ENCODE results near the gene TAF3.

TAF3 gene

GRCh38 chr10:8032558-8032957 is 214.3 kb downstream of the TAF3 start:
- Histone ChIP-seq H3K23ac (ENCODE audit: low read length) (no peak overlapping the region), H3K4me1 (ENCODE audit: control insufficient read depth, low read depth, low read length) (peaks cover 6% of the 10 kb centered on the region), H4K8ac (ENCODE audit: low read depth, low read length) (no peak overlapping the region), H3K79me1 (ENCODE audit: low read length) (no peaks in the 10 kb centered on the region), H3K4me3 (ENCODE audit: low read length) (no peak overlapping the region), H2AK5ac (ENCODE audit: low read length) (no peak overlapping the region), H4K5ac (ENCODE audit: low read length) (no peak overlapping the region), H3K56ac (ENCODE audit: low read length) (no peak overlapping the region), H3K36me3 (ENCODE audit: control insufficient read depth, insufficient read depth, low read length) (no peaks in the 10 kb centered on the region), H2BK15ac (replicated peaks; ENCODE audit: low read depth) (no peak overlapping the region), H3K9ac (ENCODE audit: low read length) (no peak overlapping the region), H3K4me2 (ENCODE audit: low read length) (no peak overlapping the region), H3K4ac (ENCODE audit: low read depth, low read length) (no peak overlapping the region), H2BK120ac (ENCODE audit: low read depth, low read length) (no peak overlapping the region), H3K18ac (ENCODE audit: low read length) (no peak overlapping the region), H3K79me2 (ENCODE audit: control insufficient read depth, insufficient read depth, low read length) (no peaks in the 10 kb centered on the region), H3K27me3 (ENCODE audit: insufficient read depth, low read length, poor library complexity) (peaks cover 28% of the 10 kb centered on the region), H3K27ac (ENCODE audit: low read depth, low read length) (no peak overlapping the region), H2BK5ac (ENCODE audit: low read length) (no peak overlapping the region)
- no CpG with 5 or more reads among the region's 7 CpGs for WGBS (ENCODE audit: extremely low coverage, insufficient coverage, low lambda C conversion rate)
- no peak for DNase-seq

DNA sequence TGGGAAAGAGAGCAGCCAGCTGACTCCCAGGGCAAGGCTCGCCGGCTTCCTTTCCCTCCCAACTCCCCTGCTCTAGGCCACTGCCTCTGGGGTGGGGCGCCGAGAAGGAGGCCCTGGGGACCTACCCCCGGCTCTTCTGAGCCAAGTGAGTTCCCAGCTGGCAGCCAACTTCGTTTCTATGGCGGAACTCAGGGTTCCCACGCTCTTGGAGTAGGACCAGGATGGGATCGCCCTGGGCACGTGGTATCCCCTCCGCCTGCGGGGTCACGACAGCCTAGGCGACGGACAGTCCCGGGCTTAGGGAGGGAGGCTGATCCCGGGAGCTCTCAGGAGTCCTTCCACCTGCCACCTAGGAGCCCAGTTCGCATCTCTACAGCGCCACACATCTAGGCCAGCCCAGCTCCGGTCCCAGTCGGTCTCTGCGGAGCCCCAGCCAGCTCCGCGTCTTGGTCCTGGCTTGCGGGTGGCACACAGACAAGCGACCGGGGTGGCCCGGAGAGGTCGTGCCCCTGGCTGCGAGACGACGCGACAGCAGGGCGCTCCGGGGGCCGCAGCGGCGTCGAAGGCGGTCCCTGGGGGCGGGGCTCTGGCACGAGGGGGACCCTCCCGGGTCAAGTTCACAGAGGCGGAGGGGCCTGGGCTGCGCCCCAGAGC is 215.6 kb downstream of the TAF3 start:
- Histone ChIP-seq H3K4ac (ENCODE audit: low read depth, low read length) (no peak overlapping the region), H3K27ac (ENCODE audit: low read depth, low read length) (no peak overlapping the region), H2BK5ac (ENCODE audit: low read length) (no peak overlapping the region), H2BK120ac (ENCODE audit: low read depth, low read length) (no peak overlapping the region), H3K56ac (ENCODE audit: low read length) (no peak overlapping the region), H3K79me2 (ENCODE audit: control insufficient read depth, insufficient read depth, low read length) (no peaks in the 10 kb centered on the region), H3K4me2 (ENCODE audit: low read length) (peak overlapping the region; percentile 25), H3K36me3 (ENCODE audit: control insufficient read depth, insufficient read depth, low read length) (no peaks in the 10 kb centered on the region), H2AK5ac (ENCODE audit: low read length) (no peak overlapping the region), H3K27me3 (ENCODE audit: insufficient read depth, low read length, poor library complexity) (peaks cover 40% of the 10 kb centered on the region), H2BK15ac (replicated peaks; ENCODE audit: low read depth) (no peak overlapping the region), H3K79me1 (ENCODE audit: low read length) (no peaks in the 10 kb centered on the region), H4K5ac (ENCODE audit: low read length) (no peak overlapping the region), H4K8ac (ENCODE audit: low read depth, low read length) (no peak overlapping the region), H3K4me3 (ENCODE audit: low read length) (no peak overlapping the region), H3K23ac (ENCODE audit: low read length) (no peak overlapping the region), H3K18ac (ENCODE audit: low read length) (no peak overlapping the region), H3K4me1 (ENCODE audit: control insufficient read depth, low read depth, low read length) (peaks cover 12% of the 10 kb centered on the region), H3K9ac (ENCODE audit: low read length) (no peak overlapping the region)
- no CpG with 5 or more reads among the region's 45 CpGs for WGBS (ENCODE audit: extremely low coverage, insufficient coverage, low lambda C conversion rate)
- peak; percentile 54 for DNase-seq

DNA sequence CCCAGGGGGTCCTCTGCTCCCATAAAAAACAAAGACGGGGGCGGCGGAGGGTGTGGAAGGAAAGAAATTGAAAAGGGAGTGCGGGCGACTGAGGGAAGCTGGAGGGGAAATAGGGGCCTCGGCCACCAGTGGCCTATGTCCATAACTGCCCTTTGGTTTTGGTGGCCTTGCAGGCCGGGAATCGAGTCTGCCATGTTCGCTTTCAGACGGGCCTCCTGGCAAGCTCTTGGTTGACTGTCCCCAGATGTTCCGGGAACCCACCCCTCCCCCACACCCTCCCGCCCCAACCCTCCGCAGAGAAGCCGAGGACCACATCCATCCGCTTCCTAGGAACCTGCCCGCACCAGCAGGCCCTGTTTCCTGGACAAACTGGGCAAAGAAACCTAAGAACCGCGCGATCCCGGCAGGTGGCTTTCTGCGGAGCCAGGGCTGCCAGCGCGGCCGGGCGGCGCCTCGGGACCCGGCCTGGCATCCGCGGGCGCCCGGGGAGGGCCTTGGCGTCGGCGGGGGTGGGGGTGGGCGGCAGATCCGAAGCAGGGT is 216.2 kb downstream of the TAF3 start:
- peak; percentile 20 for DNase-seq
- WGBS (ENCODE audit: extremely low coverage, insufficient coverage, low lambda C conversion rate), result no CpG with 5 or more reads among the region's 37 CpGs
- Histone ChIP-seq H3K79me2 (ENCODE audit: control insufficient read depth, insufficient read depth, low read length) (no peaks in the 10 kb centered on the region), H3K79me1 (ENCODE audit: low read length) (no peaks in the 10 kb centered on the region), H3K4ac (ENCODE audit: low read depth, low read length) (no peak overlapping the region), H3K18ac (ENCODE audit: low read length) (no peak overlapping the region), H3K56ac (ENCODE audit: low read length) (no peak overlapping the region), H3K27me3 (ENCODE audit: insufficient read depth, low read length, poor library complexity) (peaks cover 43% of the 10 kb centered on the region), H2BK5ac (ENCODE audit: low read length) (no peak overlapping the region), H3K4me1 (ENCODE audit: control insufficient read depth, low read depth, low read length) (peaks cover 12% of the 10 kb centered on the region), H3K4me2 (ENCODE audit: low read length) (peak overlapping the region; percentile 25), H3K9ac (ENCODE audit: low read length) (no peak overlapping the region), H4K8ac (ENCODE audit: low read depth, low read length) (no peak overlapping the region), H3K27ac (ENCODE audit: low read depth, low read length) (no peak overlapping the region), H4K5ac (ENCODE audit: low read length) (no peak overlapping the region), H3K36me3 (ENCODE audit: control insufficient read depth, insufficient read depth, low read length) (no peaks in the 10 kb centered on the region), H3K23ac (ENCODE audit: low read length) (no peak overlapping the region), H3K4me3 (ENCODE audit: low read length) (no peak overlapping the region), H2AK5ac (ENCODE audit: low read length) (no peak overlapping the region), H2BK15ac (replicated peaks; ENCODE audit: low read depth) (no peak overlapping the region), H2BK120ac (ENCODE audit: low read depth, low read length) (no peak overlapping the region)

- H3K4me2 ChIP-seq (ENCODE audit: low read length), result peak overlapping the region; percentile 23
- no peak overlapping the region for H2AK5ac ChIP-seq (ENCODE audit: low read length)
- H3K9ac ChIP-seq (ENCODE audit: low read length), result no peak overlapping the region
- H3K79me2 ChIP-seq (ENCODE audit: control insufficient read depth, insufficient read depth, low read length), result no peaks in the 10 kb centered on the region
- no CpG with 5 or more reads among the region's 32 CpGs for WGBS (ENCODE audit: extremely low coverage, insufficient coverage, low lambda C conversion rate)
- H2BK5ac ChIP-seq (ENCODE audit: low read length), result no peak overlapping the region
- peaks cover 43% of the 10 kb centered on the region for H3K27me3 ChIP-seq (ENCODE audit: insufficient read depth, low read length, poor library complexity)
- H4K5ac ChIP-seq (ENCODE audit: low read length), result no peak overlapping the region
- no peaks in the 10 kb centered on the region for H3K79me1 ChIP-seq (ENCODE audit: low read length)
- no peak overlapping the region for H3K18ac ChIP-seq (ENCODE audit: low read length)
- no peak overlapping the region for H3K56ac ChIP-seq (ENCODE audit: low read length)
- H4K8ac ChIP-seq (ENCODE audit: low read depth, low read length), result no peak overlapping the region
- no peak overlapping the region for H3K4me3 ChIP-seq (ENCODE audit: low read length)
- H2BK15ac ChIP-seq (replicated peaks; ENCODE audit: low read depth), result no peak overlapping the region
- peak overlapping the region; percentile 9 for H3K23ac ChIP-seq (ENCODE audit: low read length)
- no peak overlapping the region for H3K4ac ChIP-seq (ENCODE audit: low read depth, low read length)
- H2BK120ac ChIP-seq (ENCODE audit: low read depth, low read length), result no peak overlapping the region
- peak; percentile 58 for DNase-seq
- peaks cover 12% of the 10 kb centered on the region for H3K4me1 ChIP-seq (ENCODE audit: control insufficient read depth, low read depth, low read length)
- no peak overlapping the region for H3K27ac ChIP-seq (ENCODE audit: low read depth, low read length)
- H3K36me3 ChIP-seq (ENCODE audit: control insufficient read depth, insufficient read depth, low read length), result no peaks in the 10 kb centered on the region
Observed at GRCh38 chr10:8035006-8035640, 216.8 kb downstream of the TAF3 start.

GRCh38 chr10:8035641-8036470 is 217.6 kb downstream of the TAF3 start:
- no peak overlapping the region for H3K4me3 ChIP-seq (ENCODE audit: low read length)
- H3K23ac ChIP-seq (ENCODE audit: low read length), result peak overlapping the region; percentile 49
- H3K18ac ChIP-seq (ENCODE audit: low read length), result no peak overlapping the region
- no peaks in the 10 kb centered on the region for H3K36me3 ChIP-seq (ENCODE audit: control insufficient read depth, insufficient read depth, low read length)
- H3K9ac ChIP-seq (ENCODE audit: low read length), result no peak overlapping the region
- no peak overlapping the region for H4K5ac ChIP-seq (ENCODE audit: low read length)
- H2BK15ac ChIP-seq (replicated peaks; ENCODE audit: low read depth), result no peak overlapping the region
- H3K4me2 ChIP-seq (ENCODE audit: low read length), result peak overlapping the region; percentile 58
- peak; percentile 40 for DNase-seq
- no peak overlapping the region for H2AK5ac ChIP-seq (ENCODE audit: low read length)
- WGBS (ENCODE audit: extremely low coverage, insufficient coverage, low lambda C conversion rate), result no CpG with 5 or more reads among the region's 47 CpGs
- H3K4me1 ChIP-seq (ENCODE audit: control insufficient read depth, low read depth, low read length), result peaks cover 12% of the 10 kb centered on the region
- H3K4ac ChIP-seq (ENCODE audit: low read depth, low read length), result no peak overlapping the region
- peak overlapping the region; percentile 38 for H3K56ac ChIP-seq (ENCODE audit: low read length)
- H3K27ac ChIP-seq (ENCODE audit: low read depth, low read length), result no peak overlapping the region
- no peaks in the 10 kb centered on the region for H3K79me1 ChIP-seq (ENCODE audit: low read length)
- H2BK5ac ChIP-seq (ENCODE audit: low read length), result no peak overlapping the region
- no peaks in the 10 kb centered on the region for H3K79me2 ChIP-seq (ENCODE audit: control insufficient read depth, insufficient read depth, low read length)
- no peak overlapping the region for H4K8ac ChIP-seq (ENCODE audit: low read depth, low read length)
- H3K27me3 ChIP-seq (ENCODE audit: insufficient read depth, low read length, poor library complexity), result peaks cover 47% of the 10 kb centered on the region
- no peak overlapping the region for H2BK120ac ChIP-seq (ENCODE audit: low read depth, low read length)
